ENCODE measurements around the gene KIF12. TPM values are rescaled to one million over a fixed set of nuclear protein-coding genes. Genes with fewer than 3 reads are reported as not detected.

KIF12 gene
- total and polyA plus RNA-seq, 2 donors (not counting 3 experiments of a cell fraction or from before 2014, with no cell fraction given) = 0.46 to 0.97 TPM

DNA sequence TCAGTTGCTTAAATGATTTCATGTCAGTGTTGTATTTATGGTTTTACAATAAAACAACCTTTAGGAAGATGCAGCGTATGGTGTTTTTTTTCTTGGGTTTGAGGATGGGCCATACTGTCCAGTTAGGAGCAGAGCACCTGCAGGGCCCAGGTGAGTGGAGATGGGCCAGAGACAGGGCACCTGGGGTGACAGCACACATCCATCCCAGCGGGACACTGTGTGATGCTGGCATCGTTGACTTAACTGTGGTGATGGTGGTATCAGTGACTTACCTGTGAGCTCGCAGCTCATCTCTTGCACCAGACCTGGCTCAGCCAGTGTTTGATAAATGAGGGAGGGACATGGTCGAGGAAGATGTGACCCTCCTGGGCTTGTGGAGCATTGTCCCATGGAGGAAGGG lies 42.6 kb downstream of the KIF12 start:
- no peak overlapping the region for H3K27ac ChIP-seq (ENCODE audit: insufficient read depth, low read depth, low read length)
- H3K4me2 ChIP-seq (ENCODE audit: insufficient read depth, low read length) = no peak overlapping the region
- intact Hi-C loops (cut with micrococcal nuclease) = no loop called here
- ChIA-PET CTCF (interaction anchor here (0.8 to 1.1 kb wide), 4 partner anchors 9 to 319 kb away, joined by 3 to 5 read pairs (median 3); no protein-coding TSS in a partner anchor), POLR2A (no interaction called here)
- peaks cover 3 to 17% of the 10 kb centered on the region in 2 experiments for H3K36me3 ChIP-seq (ENCODE audit: control insufficient read depth in 2 of 2, extremely low read depth in 1 of 2, insufficient read depth in 2 of 2, low read length in 2 of 2)
- BruUV-seq (replicated peaks) = no TSS peak
- DNase-seq (ENCODE audit: low read depth, low spot score) (no peak), FAIRE-seq (no peak)
- H3K9me3 ChIP-seq (replicated peaks; ENCODE audit: control insufficient read depth, insufficient read depth, low read length) = no peaks in the 10 kb centered on the region
- no peaks in the 10 kb centered on the region for H4K20me1 ChIP-seq (replicated peaks; ENCODE audit: control insufficient read depth, extremely low read depth, insufficient read depth, low read length)
- H3K79me2 ChIP-seq (ENCODE audit: control insufficient read depth, insufficient read depth, low read length) = no peaks in the 10 kb centered on the region
- no peaks in the 10 kb centered on the region for H3K27me3 ChIP-seq (ENCODE audit: control insufficient read depth in 2 of 2, insufficient read depth in 2 of 2, low read length in 2 of 2)
- no peak overlapping the region for H3K9ac ChIP-seq (replicated peaks; ENCODE audit: extremely low read depth, insufficient read depth, low read length)
- H2AFZ ChIP-seq (ENCODE audit: low read depth, low read length) = no peak overlapping the region
- dilution Hi-C loops (cut with MboI; ENCODE audit: extremely low pct_ligation_motif_present, low sequenced_read_pairs) = no loop called here
- H3K4me3 ChIP-seq (replicated peaks in 1 of 3; ENCODE audit: insufficient read depth in 1 of 3, low read depth in 1 of 3, low read length in 3 of 3) = no peak overlapping the region
- TF ChIP-seq EZH2 (IDR thresholded peaks at IDR 0.05; ENCODE audit: borderline replicate concordance, low read depth, low read length, severe bottlenecking) (no peak), MAX (IDR thresholded peaks at IDR 0.05; ENCODE audit: insufficient read depth, insufficient read length) (no peak), MYC (IDR thresholded peaks at IDR 0.05; ENCODE audit: low read depth, low read length) (no peak), POLR2A (IDR thresholded peaks at IDR 0.05; ENCODE audit: low read depth, low read length) (no peak), FOS (IDR thresholded peaks at IDR 0.05; ENCODE audit: borderline replicate concordance, insufficient read depth, low read length) (no peak), POLR2AphosphoS5 (IDR thresholded peaks at IDR 0.05; ENCODE audit: insufficient read depth, low read depth, low read length) (no peak), GATA2 (IDR thresholded peaks at IDR 0.05; ENCODE audit: insufficient read depth, insufficient read length, low read depth, low read length) (no peak), JUN (IDR thresholded peaks at IDR 0.05; ENCODE audit: borderline replicate concordance, insufficient read depth, insufficient read length, low read depth) (no peak)
- TF ChIP-seq, protein P1, sequence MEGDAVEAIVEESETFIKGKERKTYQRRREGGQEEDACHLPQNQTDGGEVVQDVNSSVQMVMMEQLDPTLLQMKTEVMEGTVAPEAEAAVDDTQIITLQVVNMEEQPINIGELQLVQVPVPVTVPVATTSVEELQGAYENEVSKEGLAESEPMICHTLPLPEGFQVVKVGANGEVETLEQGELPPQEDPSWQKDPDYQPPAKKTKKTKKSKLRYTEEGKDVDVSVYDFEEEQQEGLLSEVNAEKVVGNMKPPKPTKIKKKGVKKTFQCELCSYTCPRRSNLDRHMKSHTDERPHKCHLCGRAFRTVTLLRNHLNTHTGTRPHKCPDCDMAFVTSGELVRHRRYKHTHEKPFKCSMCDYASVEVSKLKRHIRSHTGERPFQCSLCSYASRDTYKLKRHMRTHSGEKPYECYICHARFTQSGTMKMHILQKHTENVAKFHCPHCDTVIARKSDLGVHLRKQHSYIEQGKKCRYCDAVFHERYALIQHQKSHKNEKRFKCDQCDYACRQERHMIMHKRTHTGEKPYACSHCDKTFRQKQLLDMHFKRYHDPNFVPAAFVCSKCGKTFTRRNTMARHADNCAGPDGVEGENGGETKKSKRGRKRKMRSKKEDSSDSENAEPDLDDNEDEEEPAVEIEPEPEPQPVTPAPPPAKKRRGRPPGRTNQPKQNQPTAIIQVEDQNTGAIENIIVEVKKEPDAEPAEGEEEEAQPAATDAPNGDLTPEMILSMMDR (IDR thresholded peaks at IDR 0.05; ENCODE audit: extremely low read depth in 1 of 2, insufficient read depth in 1 of 2, low read depth in 1 of 2, low read length in 2 of 2) = no peak
- no peaks in the 10 kb centered on the region for H3K4me1 ChIP-seq (ENCODE audit: control insufficient read depth, extremely low read depth, insufficient read depth, low read length)
- no peaks in the 10 kb centered on the region for H3K9me1 ChIP-seq (replicated peaks; ENCODE audit: control insufficient read depth, extremely low read depth, insufficient read depth, low read length)
